ENCODE results near the gene OR8D2.

DNA sequence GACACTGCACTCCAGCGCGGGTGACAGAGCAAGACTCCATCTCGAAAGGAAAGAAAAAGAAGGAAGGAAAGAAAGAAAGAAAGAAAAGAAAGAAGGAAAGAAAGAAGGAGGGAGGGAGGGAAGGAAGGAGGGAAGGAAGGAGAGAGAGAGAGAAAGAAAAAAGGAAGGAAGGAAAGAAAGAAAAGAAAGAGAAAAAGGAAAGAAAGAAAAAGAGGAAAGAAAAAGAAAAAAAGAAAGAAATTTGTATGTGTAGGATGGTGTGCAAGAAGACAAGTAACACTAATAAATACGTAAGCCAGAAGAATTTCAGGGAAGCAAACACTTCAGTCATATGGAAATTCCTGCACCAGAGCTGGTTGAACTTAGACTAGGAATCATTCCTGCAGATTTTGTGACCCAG lies 6.9 kb downstream of the OR8D2 start:
- TF ChIP-seq, protein P1, sequence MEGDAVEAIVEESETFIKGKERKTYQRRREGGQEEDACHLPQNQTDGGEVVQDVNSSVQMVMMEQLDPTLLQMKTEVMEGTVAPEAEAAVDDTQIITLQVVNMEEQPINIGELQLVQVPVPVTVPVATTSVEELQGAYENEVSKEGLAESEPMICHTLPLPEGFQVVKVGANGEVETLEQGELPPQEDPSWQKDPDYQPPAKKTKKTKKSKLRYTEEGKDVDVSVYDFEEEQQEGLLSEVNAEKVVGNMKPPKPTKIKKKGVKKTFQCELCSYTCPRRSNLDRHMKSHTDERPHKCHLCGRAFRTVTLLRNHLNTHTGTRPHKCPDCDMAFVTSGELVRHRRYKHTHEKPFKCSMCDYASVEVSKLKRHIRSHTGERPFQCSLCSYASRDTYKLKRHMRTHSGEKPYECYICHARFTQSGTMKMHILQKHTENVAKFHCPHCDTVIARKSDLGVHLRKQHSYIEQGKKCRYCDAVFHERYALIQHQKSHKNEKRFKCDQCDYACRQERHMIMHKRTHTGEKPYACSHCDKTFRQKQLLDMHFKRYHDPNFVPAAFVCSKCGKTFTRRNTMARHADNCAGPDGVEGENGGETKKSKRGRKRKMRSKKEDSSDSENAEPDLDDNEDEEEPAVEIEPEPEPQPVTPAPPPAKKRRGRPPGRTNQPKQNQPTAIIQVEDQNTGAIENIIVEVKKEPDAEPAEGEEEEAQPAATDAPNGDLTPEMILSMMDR (IDR thresholded peaks at IDR 0.05) = no peak
- no peak for TF ChIP-seq POLR2A (IDR thresholded peaks at IDR 0.05)
